ENCODE data around the gene OBP2A. TPM values are rescaled to one million over a fixed set of nuclear protein-coding genes. Genes with fewer than 3 reads are reported as not detected.

OBP2A gene
- total and polyA plus RNA-seq, 2 donors (not counting 1 experiment from before 2014, with no cell fraction given), result not detected

DNA sequence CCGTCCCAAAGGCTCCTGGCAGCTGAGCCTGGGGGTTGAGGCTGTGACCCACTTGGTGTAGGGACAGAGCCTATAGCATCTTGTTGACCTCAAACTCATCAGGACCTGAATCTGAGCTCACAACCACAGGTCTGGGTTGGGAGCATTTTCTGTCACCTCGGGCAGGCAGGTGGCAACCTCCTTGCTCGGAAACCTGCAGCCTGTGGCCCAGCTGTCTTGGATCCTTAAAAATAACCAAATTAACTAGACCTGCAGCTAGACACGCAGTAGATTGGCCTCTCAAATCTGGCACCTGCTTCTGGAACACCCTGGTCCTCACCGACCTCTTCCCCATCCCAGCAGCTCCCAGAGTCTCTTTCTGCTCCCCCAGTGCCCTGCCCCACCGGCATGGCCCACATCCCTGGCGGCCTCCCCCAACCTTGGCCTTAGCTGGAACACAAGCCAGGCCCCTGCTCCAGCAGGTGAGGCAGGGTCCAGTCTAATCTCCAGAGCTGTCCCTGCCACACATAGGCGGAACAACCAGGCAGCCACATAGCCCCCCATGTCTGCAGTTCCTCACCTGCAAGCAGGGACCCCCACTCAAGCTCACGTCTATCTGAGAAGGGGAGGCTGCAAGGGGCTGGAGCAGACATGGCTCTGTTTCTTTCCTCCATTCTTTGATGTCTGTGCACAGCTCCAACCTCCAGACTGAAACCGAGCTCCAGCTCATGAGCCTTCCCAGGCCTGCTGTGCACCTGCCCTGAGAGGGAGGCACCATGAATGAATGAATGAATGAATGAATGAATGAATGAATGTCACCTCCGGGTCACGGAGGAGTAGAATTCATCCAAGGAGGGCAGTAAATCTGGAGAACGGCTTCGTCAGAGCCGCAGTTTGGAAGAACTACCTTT is 43.9 kb downstream of the OBP2A start:
- Histone ChIP-seq H3K36me3 (replicated peaks in 1 of 2; ENCODE audit: control extremely low read depth in 1 of 2, control insufficient read depth in 1 of 2, extremely low read depth in 1 of 2, insufficient read depth in 2 of 2, low read length in 1 of 2) (no peaks in the 10 kb centered on the region), H3K4me3 (ENCODE audit: control extremely low read depth in 1 of 5, extremely low read depth in 1 of 5, insufficient read depth in 1 of 5, low read depth in 2 of 5, low read length in 4 of 5) (no peak overlapping the region), H3K79me2 (ENCODE audit: control insufficient read depth, insufficient read depth, low read length) (no peaks in the 10 kb centered on the region), H2AFZ (ENCODE audit: insufficient read depth, low read depth, low read length, poor library complexity, severe bottlenecking) (no peak overlapping the region), H3K9me3 (ENCODE audit: control extremely low read depth in 1 of 3, control insufficient read depth in 2 of 3, insufficient read depth in 1 of 3, low read length in 2 of 3) (no peaks in the 10 kb centered on the region), H3K9ac (ENCODE audit: low read length) (no peak overlapping the region), H3K4me1 (ENCODE audit: control insufficient read depth in 2 of 2, insufficient read depth in 2 of 2, low read length in 2 of 2) (no peaks in the 10 kb centered on the region), H3K4me2 (replicated peaks; ENCODE audit: low read depth, low read length, poor library complexity, severe bottlenecking) (no peak overlapping the region), H3K27me3 (replicated peaks in 1 of 4; ENCODE audit: control extremely low read depth in 1 of 4, control insufficient read depth in 3 of 4, insufficient read depth in 4 of 4, low read length in 3 of 4) (no peaks in the 10 kb centered on the region), H3K27ac (ENCODE audit: low read length in 2 of 2) (no peak overlapping the region), H4K20me1 (ENCODE audit: control insufficient read depth, insufficient read depth, low read length, poor library complexity, severe bottlenecking) (no peaks in the 10 kb centered on the region)
- ChIA-PET POLR2A (no interaction called here), CTCF (interaction anchor here (1.1 kb wide), 1 partner anchor 10 kb away, joined by 3 read pairs; no protein-coding TSS in a partner anchor)
- intact Hi-C loops (cut with micrococcal nuclease), result no loop called here
- no peaks in the 10 kb centered on the region for H3K4me1 Mint-ChIP-seq
- 74% methylated on average over 14 of the region's 15 CpGs for WGBS (ENCODE audit: insufficient coverage)
- H3K27ac Mint-ChIP-seq, result no peak overlapping the region
- ATAC-seq (ENCODE audit: low read depth), result no peak
- DNase-seq, result no peak
- H3K9me3 Mint-ChIP-seq (ENCODE audit: insufficient read depth), result no peaks in the 10 kb centered on the region
- no peak overlapping the region for H3K4me3 Mint-ChIP-seq
- peaks cover 11% of the 10 kb centered on the region for H3K27me3 Mint-ChIP-seq
- TF ChIP-seq EZH2 (IDR thresholded peaks at IDR 0.05; ENCODE audit: borderline replicate concordance, insufficient read depth, low read depth, low read length, poor library complexity, severe bottlenecking), result no peak
- TF ChIP-seq, protein P1, sequence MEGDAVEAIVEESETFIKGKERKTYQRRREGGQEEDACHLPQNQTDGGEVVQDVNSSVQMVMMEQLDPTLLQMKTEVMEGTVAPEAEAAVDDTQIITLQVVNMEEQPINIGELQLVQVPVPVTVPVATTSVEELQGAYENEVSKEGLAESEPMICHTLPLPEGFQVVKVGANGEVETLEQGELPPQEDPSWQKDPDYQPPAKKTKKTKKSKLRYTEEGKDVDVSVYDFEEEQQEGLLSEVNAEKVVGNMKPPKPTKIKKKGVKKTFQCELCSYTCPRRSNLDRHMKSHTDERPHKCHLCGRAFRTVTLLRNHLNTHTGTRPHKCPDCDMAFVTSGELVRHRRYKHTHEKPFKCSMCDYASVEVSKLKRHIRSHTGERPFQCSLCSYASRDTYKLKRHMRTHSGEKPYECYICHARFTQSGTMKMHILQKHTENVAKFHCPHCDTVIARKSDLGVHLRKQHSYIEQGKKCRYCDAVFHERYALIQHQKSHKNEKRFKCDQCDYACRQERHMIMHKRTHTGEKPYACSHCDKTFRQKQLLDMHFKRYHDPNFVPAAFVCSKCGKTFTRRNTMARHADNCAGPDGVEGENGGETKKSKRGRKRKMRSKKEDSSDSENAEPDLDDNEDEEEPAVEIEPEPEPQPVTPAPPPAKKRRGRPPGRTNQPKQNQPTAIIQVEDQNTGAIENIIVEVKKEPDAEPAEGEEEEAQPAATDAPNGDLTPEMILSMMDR (IDR thresholded peaks at IDR 0.05), result no peak

DNA sequence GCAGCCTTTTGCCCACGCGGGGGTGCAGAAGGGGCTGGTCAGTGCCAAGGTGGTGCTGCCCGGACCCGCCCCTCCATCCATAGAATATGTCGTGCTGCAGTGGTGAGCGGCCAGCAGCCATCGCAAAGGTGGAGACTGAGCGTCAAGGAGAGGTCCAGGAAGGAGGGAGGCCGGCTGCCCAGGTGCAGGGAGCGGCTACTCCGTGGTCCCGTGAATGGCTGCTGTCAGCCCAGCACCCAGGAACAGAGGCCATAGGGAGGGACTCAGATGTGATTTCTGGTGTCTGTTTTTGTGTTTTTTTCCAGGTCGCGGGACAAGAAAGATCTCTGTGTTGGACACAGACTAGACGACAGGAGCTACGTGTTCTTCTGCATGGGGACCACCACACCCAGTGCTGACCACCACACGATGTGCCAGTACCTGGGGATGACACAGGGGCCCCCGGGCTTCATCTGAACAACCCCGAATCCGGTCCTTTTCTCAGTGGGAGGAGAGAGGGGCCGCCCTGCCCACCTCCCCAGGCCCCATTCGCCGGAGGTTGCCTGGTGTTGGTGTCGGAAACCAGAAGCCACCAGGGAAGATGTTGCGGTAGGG is 44.7 kb downstream of the OBP2A start:
- H3K9me3 Mint-ChIP-seq (ENCODE audit: insufficient read depth), result no peaks in the 10 kb centered on the region
- Histone ChIP-seq H3K36me3 (replicated peaks in 1 of 2; ENCODE audit: control extremely low read depth in 1 of 2, control insufficient read depth in 1 of 2, extremely low read depth in 1 of 2, insufficient read depth in 2 of 2, low read length in 1 of 2) (no peaks in the 10 kb centered on the region), H4K20me1 (ENCODE audit: control insufficient read depth, insufficient read depth, low read length, poor library complexity, severe bottlenecking) (no peaks in the 10 kb centered on the region), H3K4me1 (ENCODE audit: control insufficient read depth in 2 of 2, insufficient read depth in 2 of 2, low read length in 2 of 2) (no peaks in the 10 kb centered on the region), H3K27me3 (replicated peaks in 1 of 4; ENCODE audit: control extremely low read depth in 1 of 4, control insufficient read depth in 3 of 4, insufficient read depth in 4 of 4, low read length in 3 of 4) (no peaks in the 10 kb centered on the region), H3K4me2 (replicated peaks; ENCODE audit: low read depth, low read length, poor library complexity, severe bottlenecking) (no peak overlapping the region), H2AFZ (ENCODE audit: insufficient read depth, low read depth, low read length, poor library complexity, severe bottlenecking) (no peak overlapping the region), H3K9me3 (ENCODE audit: control extremely low read depth in 1 of 3, control insufficient read depth in 2 of 3, insufficient read depth in 1 of 3, low read length in 2 of 3) (no peaks in the 10 kb centered on the region), H3K9ac (ENCODE audit: low read length) (no peak overlapping the region), H3K27ac (ENCODE audit: low read length in 2 of 2) (no peak overlapping the region), H3K79me2 (ENCODE audit: control insufficient read depth, insufficient read depth, low read length) (no peaks in the 10 kb centered on the region), H3K4me3 (ENCODE audit: control extremely low read depth in 1 of 5, extremely low read depth in 1 of 5, insufficient read depth in 1 of 5, low read depth in 2 of 5, low read length in 4 of 5) (no peak overlapping the region)
- intact Hi-C loops (cut with micrococcal nuclease), result no loop called here
- no peak overlapping the region for H3K27ac Mint-ChIP-seq
- no peaks in the 10 kb centered on the region for H3K4me1 Mint-ChIP-seq
- no peak for TF ChIP-seq EZH2 (IDR thresholded peaks at IDR 0.05; ENCODE audit: borderline replicate concordance, insufficient read depth, low read depth, low read length, poor library complexity, severe bottlenecking)
- TF ChIP-seq, protein P1 (IDR thresholded peaks at IDR 0.05), result no peak
- ATAC-seq (ENCODE audit: low read depth), result no peak
- DNase-seq, result no peak
- peaks cover 12% of the 10 kb centered on the region for H3K27me3 Mint-ChIP-seq
- 89% methylated on average over 23 of the region's 25 CpGs for WGBS (ENCODE audit: insufficient coverage)
- no peak overlapping the region for H3K4me3 Mint-ChIP-seq
- POLR2A ChIA-PET, result no interaction called here
- CTCF ChIA-PET, result no interaction called here
